IPS-NIHi11 (cell line): ENCODE data around the gene SPAG9.
"Not testable (repeated sequence)": the region's sequence is repeated elsewhere in the genome, so short reads cannot be mapped to it uniquely, and the experiment has no call there.

Experiments
- DNase-seq: peaks from one replicate; pipeline ENCODE4 v3.0.0; 2012; ENCODE audit warnings: mixed read lengths, low spot score

The SPAG9 gene

GRCh38 chr17:50954641-50955121 lies 166.0 kb downstream of the SPAG9 start:
- DNase-seq: no peak

- peak; percentile 64 for DNase-seq
These were observed 166.7 kb downstream of the SPAG9 start for GRCh38 chr17:50953831-50954601.

- no peak for DNase-seq
These were observed 167.2 kb downstream of the SPAG9 start for GRCh38 chr17:50953518-50953830.

- no peak for DNase-seq
These were observed 167.8 kb downstream of the SPAG9 start for GRCh38 chr17:50952889-50953288.

GRCh38 chr17:50952013-50952412 lies 168.7 kb downstream of the SPAG9 start:
- DNase-seq: no peak

- DNase-seq: peak; percentile 86
These were observed 170.4 kb downstream of the SPAG9 start for GRCh38 chr17:50949989-50950877.

- no peak for DNase-seq
These were observed 171.3 kb downstream of the SPAG9 start for GRCh38 chr17:50949128-50949988.

GRCh38 chr17:50948711-50949110 lies 172.0 kb downstream of the SPAG9 start:
- DNase-seq: no peak

GRCh38 chr17:50947782-50948543 lies 172.7 kb downstream of the SPAG9 start:
- no peak for DNase-seq

- DNase-seq: no peak
These were observed 173.5 kb downstream of the SPAG9 start for GRCh38 chr17:50946891-50947781.

- DNase-seq: no peak
These were observed 174.3 kb downstream of the SPAG9 start for GRCh38 chr17:50946223-50946890.

GRCh38 chr17:50945779-50946222 lies 174.9 kb downstream of the SPAG9 start:
- DNase-seq: no peak

GRCh38 chr17:50944902-50945720 lies 175.6 kb downstream of the SPAG9 start:
- DNase-seq: no peak

GRCh38 chr17:50944054-50944901 lies 176.4 kb downstream of the SPAG9 start:
- DNase-seq: peak; percentile 80

GRCh38 chr17:50943575-50943933 lies 177.1 kb downstream of the SPAG9 start:
- DNase-seq: no peak

- DNase-seq: not testable (repeated sequence)
These were observed 179.0 kb downstream of the SPAG9 start for GRCh38 chr17:50941676-50942048.

GRCh38 chr17:50939795-50940684 lies 180.6 kb downstream of the SPAG9 start:
- DNase-seq: no peak
